KMS-11 (cell line): ENCODE results near the gene OLFML2A.

Experiments
- H2AFZ ChIP-seq: fragments of 200-600 bp; sonication (generic); 2 replicates; pipeline ENCODE4 v1.6.1; 2016; ENCODE audit warnings: antibody characterized with exemption, mixed run types, low read depth
- H3K27ac ChIP-seq: fragments of 200-600 bp; sonication (generic); 2 replicates; pipeline ENCODE4 v1.6.1; 2016; ENCODE audit warnings: mild to moderate bottlenecking, mixed run types
- H3K27me3 ChIP-seq: fragments of 200-600 bp; sonication (generic); 2 replicates; pipeline ENCODE4 v1.6.1; 2017; ENCODE audit warnings: mild to moderate bottlenecking, low read depth, mixed run types, moderate library complexity; ENCODE audit not compliant: insufficient read depth
- H3K36me3 ChIP-seq: fragments of 200-600 bp; sonication (generic); 2 replicates; pipeline ENCODE4 v1.6.1; 2017; ENCODE audit warnings: mild to moderate bottlenecking, mixed run types; ENCODE audit not compliant: insufficient read depth
- H3K4me1 ChIP-seq: fragments of 200-600 bp; sonication (generic); 2 replicates; pipeline ENCODE4 v1.6.1; 2016; ENCODE audit warnings: mild to moderate bottlenecking, low read depth, mixed run types; ENCODE audit not compliant: poor library complexity, severe bottlenecking
- H3K4me2 ChIP-seq: fragments of 200-600 bp; sonication (generic); 2 replicates; pipeline ENCODE4 v1.7.0; 2016; ENCODE audit warnings: mild to moderate bottlenecking, mixed run types
- H3K4me3 ChIP-seq: fragments of 200-600 bp; sonication (generic); IDR thresholded peaks from 2 replicates; pipeline ENCODE4 v1.6.1; 2017; ENCODE audit warnings: low read depth, low read length, mixed read lengths; ENCODE audit not compliant: insufficient read depth
- H3K79me2 ChIP-seq: fragments of 200-600 bp; sonication (generic); 2 replicates; pipeline ENCODE4 v1.6.1; 2016; ENCODE audit warnings: low read depth, mixed run types; ENCODE audit not compliant: insufficient read depth
- H3K9ac ChIP-seq: fragments of 200-600 bp; sonication (generic); 2 replicates; pipeline ENCODE4 v1.6.1; 2016; ENCODE audit warnings: mild to moderate bottlenecking, mixed run types
- H4K20me1 ChIP-seq: fragments of 200-600 bp; sonication (generic); 2 replicates; pipeline ENCODE4 v1.6.1; 2016; ENCODE audit warnings: mild to moderate bottlenecking, mixed run types; ENCODE audit not compliant: insufficient read depth
- TF ChIP-seq, protein P1 (sequence below): fragments of 200-600 bp; sonication (generic); conservative IDR thresholded peaks from 2 replicates; pipeline ENCODE4 v1.6.1; 2017; ENCODE audit warnings: low read depth, mild to moderate bottlenecking, antibody characterized with exemption, low read length, moderate library complexity, mixed read lengths

OLFML2A gene

GRCh38 chr9:124779368-124780059 lies 2.6 kb downstream of the OLFML2A start:
- TF ChIP-seq, protein P1, sequence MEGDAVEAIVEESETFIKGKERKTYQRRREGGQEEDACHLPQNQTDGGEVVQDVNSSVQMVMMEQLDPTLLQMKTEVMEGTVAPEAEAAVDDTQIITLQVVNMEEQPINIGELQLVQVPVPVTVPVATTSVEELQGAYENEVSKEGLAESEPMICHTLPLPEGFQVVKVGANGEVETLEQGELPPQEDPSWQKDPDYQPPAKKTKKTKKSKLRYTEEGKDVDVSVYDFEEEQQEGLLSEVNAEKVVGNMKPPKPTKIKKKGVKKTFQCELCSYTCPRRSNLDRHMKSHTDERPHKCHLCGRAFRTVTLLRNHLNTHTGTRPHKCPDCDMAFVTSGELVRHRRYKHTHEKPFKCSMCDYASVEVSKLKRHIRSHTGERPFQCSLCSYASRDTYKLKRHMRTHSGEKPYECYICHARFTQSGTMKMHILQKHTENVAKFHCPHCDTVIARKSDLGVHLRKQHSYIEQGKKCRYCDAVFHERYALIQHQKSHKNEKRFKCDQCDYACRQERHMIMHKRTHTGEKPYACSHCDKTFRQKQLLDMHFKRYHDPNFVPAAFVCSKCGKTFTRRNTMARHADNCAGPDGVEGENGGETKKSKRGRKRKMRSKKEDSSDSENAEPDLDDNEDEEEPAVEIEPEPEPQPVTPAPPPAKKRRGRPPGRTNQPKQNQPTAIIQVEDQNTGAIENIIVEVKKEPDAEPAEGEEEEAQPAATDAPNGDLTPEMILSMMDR = no peak
- H3K27ac ChIP-seq = no peak overlapping the region
- H3K4me3 ChIP-seq = no peak overlapping the region
- no peaks in the 10 kb centered on the region for H3K79me2 ChIP-seq
- H3K4me1 ChIP-seq = no peaks in the 10 kb centered on the region
- H2AFZ ChIP-seq = no peak overlapping the region
- no peaks in the 10 kb centered on the region for H3K27me3 ChIP-seq
- no peak overlapping the region for H3K4me2 ChIP-seq
- H3K36me3 ChIP-seq = no peaks in the 10 kb centered on the region
- H3K9ac ChIP-seq = no peak overlapping the region
- no peaks in the 10 kb centered on the region for H4K20me1 ChIP-seq

DNA sequence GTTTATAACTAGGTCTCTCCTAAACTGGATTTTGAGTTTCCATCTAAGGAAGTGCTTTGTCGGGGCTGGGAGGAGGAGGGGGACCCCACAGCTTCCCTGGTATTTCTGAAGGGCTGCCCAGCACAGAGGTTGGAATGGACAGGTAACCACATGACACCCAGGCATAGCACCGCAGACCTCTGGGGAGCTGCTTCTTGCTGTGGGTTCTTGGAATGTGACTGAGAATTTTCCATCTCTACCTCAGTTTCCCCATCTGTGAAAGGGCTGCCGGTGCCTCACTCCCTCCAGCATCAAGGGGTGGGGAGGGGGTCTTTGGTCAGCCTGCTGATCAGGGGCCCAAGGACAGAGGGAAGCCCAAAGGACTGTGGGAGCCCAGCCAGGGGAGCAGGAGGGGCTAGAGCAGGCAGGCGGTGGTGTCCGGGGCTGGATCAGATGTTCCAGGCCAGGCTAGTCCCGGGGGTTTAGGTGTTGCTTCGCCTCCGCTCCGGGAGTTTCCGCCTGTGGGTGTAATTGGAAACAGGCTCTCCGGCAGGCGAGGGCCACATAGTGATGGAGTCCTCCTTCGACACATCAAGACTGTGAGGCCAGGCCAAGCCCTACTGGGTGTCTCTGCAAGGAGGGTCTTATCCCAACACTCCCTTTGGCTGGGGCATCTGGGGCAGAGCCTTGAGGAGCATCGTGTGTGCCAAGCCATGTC lies 3.3 kb downstream of the OLFML2A start:
- no peak overlapping the region for H3K27ac ChIP-seq
- H3K4me2 ChIP-seq = no peak overlapping the region
- H3K4me1 ChIP-seq = no peaks in the 10 kb centered on the region
- H3K79me2 ChIP-seq = no peaks in the 10 kb centered on the region
- no peak overlapping the region for H2AFZ ChIP-seq
- no peak overlapping the region for H3K4me3 ChIP-seq
- no peaks in the 10 kb centered on the region for H3K36me3 ChIP-seq
- H3K27me3 ChIP-seq = no peaks in the 10 kb centered on the region
- TF ChIP-seq, protein P1 = no peak
- no peaks in the 10 kb centered on the region for H4K20me1 ChIP-seq
- no peak overlapping the region for H3K9ac ChIP-seq

GRCh38 chr9:124780757-124781151 lies 3.8 kb downstream of the OLFML2A start:
- Histone ChIP-seq H3K4me1 (no peaks in the 10 kb centered on the region), H2AFZ (no peak overlapping the region), H3K36me3 (no peaks in the 10 kb centered on the region), H4K20me1 (no peaks in the 10 kb centered on the region), H3K9ac (no peak overlapping the region), H3K4me3 (no peak overlapping the region), H3K79me2 (no peaks in the 10 kb centered on the region), H3K4me2 (no peak overlapping the region), H3K27ac (no peak overlapping the region), H3K27me3 (no peaks in the 10 kb centered on the region)
- TF ChIP-seq, protein P1 = no peak

- TF ChIP-seq, protein P1 = no peak
- Histone ChIP-seq H3K36me3 (no peaks in the 10 kb centered on the region), H3K9ac (no peak overlapping the region), H3K4me1 (no peaks in the 10 kb centered on the region), H3K27ac (no peak overlapping the region), H3K27me3 (no peaks in the 10 kb centered on the region), H3K79me2 (no peaks in the 10 kb centered on the region), H3K4me2 (no peak overlapping the region), H4K20me1 (no peaks in the 10 kb centered on the region), H2AFZ (no peak overlapping the region), H3K4me3 (no peak overlapping the region)
These were observed 5.2 kb downstream of the OLFML2A start for GRCh38 chr9:124781967-124782660.
